ENCODE measurements around the gene SLC25A10. TPM values are rescaled to one million over a fixed set of nuclear protein-coding genes. Genes with fewer than 3 reads are reported as not detected.

The SLC25A10 gene
- total and polyA plus RNA-seq, 8 donors: 12.0 to 55.8 (median 24.1) TPM

DNA sequence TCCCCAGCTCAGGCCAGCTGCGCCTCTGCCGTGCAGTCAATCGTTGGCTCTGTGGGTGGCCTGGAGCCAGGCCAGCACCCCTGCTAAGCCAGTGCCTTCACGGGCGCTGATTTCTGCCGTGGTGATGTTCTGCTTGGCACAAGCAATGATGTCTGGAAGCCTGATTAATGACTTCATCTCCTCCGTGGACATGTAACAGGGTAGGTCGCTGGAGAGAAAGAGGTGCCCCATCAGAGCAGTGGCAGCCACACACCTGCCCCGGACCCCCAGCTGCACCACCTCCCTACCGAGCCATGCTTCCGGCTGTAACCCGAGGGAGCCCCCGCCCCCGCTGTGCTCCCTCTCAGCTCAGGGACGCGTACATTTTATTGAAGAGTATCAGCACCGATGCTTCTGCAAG is 30.4 kb upstream of the SLC25A10 start:
- peaks cover 0 to 6% (median 0%) of the 10 kb centered on the region in 3 donors for H3K36me3 ChIP-seq
- intact Hi-C loops (cut with DNase I): no loop called here
- no peak for FAIRE-seq
- ATAC-seq: peak in 1 of 4 donors; percentile 9
- H3K27ac ChIP-seq: peak overlapping the region in 2 of 4 donors; percentile 0 to 24
- no peak overlapping the region for H3K4me3 ChIP-seq
- H3K9me3 ChIP-seq: no peaks in the 10 kb centered on the region
- TF ChIP-seq, protein P1, sequence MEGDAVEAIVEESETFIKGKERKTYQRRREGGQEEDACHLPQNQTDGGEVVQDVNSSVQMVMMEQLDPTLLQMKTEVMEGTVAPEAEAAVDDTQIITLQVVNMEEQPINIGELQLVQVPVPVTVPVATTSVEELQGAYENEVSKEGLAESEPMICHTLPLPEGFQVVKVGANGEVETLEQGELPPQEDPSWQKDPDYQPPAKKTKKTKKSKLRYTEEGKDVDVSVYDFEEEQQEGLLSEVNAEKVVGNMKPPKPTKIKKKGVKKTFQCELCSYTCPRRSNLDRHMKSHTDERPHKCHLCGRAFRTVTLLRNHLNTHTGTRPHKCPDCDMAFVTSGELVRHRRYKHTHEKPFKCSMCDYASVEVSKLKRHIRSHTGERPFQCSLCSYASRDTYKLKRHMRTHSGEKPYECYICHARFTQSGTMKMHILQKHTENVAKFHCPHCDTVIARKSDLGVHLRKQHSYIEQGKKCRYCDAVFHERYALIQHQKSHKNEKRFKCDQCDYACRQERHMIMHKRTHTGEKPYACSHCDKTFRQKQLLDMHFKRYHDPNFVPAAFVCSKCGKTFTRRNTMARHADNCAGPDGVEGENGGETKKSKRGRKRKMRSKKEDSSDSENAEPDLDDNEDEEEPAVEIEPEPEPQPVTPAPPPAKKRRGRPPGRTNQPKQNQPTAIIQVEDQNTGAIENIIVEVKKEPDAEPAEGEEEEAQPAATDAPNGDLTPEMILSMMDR (IDR thresholded peaks at IDR 0.05): no peak
- DNase-seq: peak in 4 of 6 donors; percentile 48 to 76 (median 62)
- peaks cover 10 to 19% (median 13%) of the 10 kb centered on the region in 3 donors for H3K4me1 ChIP-seq
- WGBS, 2 donors: 56 to 59% methylated on average over 17 of the region's 17 CpGs
- no peaks in the 10 kb centered on the region for H3K27me3 ChIP-seq

DNA sequence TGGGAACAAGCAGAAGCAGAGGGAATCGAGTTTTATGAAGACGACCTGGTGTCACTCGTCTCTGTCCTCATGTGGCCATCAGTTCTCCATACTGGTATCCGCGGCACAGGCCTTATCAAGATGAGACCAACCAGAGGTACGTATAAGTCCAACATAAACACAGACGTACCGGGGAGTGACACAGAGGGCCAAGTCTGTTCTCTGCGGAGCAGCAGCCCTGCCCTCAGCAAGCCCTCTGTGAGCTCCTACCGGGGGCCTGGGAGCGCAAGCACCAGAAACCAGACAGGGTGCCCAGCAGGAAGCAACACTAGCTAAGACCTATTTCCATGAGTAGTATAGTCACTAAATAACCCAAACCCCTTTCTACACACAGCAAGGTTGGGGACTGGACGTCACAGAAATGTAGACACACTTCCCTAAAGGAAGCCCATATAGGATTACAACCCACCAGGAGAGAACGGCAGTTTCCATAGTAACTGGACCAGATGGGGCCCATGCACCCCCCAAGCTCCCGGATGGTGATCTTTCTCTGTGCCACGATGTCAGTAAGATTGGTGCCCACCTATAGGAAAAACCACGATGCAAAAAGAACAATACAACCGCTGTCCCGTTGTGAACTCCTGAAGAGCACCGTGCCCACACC is 29.4 kb upstream of the SLC25A10 start:
- TF ChIP-seq, protein P1 (IDR thresholded peaks at IDR 0.05): no peak
- WGBS, 2 donors: 28 to 33% methylated on average over 19 of the region's 19 CpGs
- peak overlapping the region in 2 of 4 donors; percentile 20 to 76 for H3K27ac ChIP-seq
- H3K9me3 ChIP-seq: no peaks in the 10 kb centered on the region
- intact Hi-C loops (cut with DNase I): no loop called here
- no peaks in the 10 kb centered on the region for H3K27me3 ChIP-seq
- ATAC-seq (no peak), DNase-seq (no peak), FAIRE-seq (no peak)
- peak overlapping the region; percentile 81 to 99 (median 97) for H3K4me3 ChIP-seq
- H3K4me1 ChIP-seq: peaks cover 10 to 19% (median 13%) of the 10 kb centered on the region in 3 donors
- peaks cover 0 to 14% (median 7%) of the 10 kb centered on the region in 3 donors for H3K36me3 ChIP-seq

DNA sequence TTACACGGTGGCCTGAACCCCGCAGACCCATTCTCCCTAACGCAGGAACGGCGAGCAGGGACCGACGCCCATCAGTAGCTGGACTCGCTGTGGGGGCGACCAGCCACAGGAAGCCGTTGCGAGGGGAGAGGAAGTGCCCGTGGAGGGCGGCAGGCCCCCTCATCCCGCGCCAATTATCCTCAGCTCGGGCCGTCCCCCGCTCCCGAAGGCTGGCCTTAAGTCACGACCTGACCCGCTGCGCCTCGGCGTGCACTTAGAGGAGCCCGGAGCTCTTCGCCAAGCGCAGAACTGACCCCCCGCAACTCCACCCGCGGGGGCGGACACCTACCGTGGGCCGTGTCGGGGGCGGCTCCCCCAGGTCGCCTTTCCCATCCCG is 28.9 kb upstream of the SLC25A10 start:
- 1% methylated on average over 37 of the region's 37 CpGs for WGBS, 2 donors
- intact Hi-C loops (cut with DNase I): no loop called here
- Histone ChIP-seq H3K36me3 (peaks cover 0 to 17% (median 11%) of the 10 kb centered on the region in 3 donors), H3K4me3 (peak overlapping the region; percentile 81 to 99 (median 97)), H3K27ac (peak overlapping the region; percentile 20 to 76 (median 65)), H3K4me1 (peaks cover 10 to 19% (median 13%) of the 10 kb centered on the region in 3 donors), H3K9me3 (no peaks in the 10 kb centered on the region), H3K27me3 (no peaks in the 10 kb centered on the region)
- ATAC-seq (peak in 3 of 4 donors; percentile 12 to 33 (median 29)), FAIRE-seq (no peak), DNase-seq (no peak)
- TF ChIP-seq, protein P1 (IDR thresholded peaks at IDR 0.05): no peak

DNA sequence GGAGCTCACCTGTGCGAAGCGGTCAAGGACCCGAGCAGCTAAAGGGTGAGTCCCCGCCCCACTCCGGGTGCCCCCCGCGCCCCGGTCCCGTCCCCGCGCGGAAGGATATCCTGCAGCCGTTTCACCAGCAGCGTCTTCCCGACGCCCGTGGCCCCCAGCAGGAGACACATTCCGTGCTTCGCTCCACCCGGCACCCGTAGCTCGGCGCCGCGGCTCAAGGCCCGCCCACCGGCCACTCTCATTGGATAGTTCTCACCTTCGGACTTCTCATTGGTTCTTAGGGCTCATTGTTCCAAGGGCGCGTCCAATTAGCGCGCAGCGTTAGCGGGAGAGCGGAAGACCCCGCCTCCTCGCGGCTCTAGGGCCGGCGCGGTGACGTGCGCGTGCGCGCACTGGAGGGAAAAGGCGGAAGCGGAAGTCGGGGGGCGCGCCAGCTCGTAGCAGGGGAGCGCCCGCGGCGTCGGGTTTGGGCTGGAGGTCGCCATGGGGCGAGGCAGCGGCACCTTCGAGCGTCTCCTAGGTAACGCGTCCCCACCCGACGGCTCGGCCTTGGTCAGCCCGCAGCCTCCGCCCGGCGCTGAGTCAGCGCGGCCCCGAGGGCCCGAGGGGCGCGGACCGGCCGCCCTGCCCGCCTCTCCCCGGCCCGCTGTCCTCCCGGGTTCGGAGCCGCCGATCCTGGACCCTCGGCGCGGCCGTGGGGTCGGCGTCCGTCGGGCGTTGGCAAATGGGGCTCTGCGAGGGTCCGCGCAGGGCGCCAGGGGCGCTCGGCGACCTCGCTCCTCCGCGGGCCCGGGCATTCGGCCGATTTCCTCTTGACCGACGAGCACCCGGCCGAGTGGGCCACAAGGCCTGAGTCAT is 28.3 kb upstream of the SLC25A10 start, which contains the start of the genes ARL16 and HGS:
TSS of gene ARL16 (minus strand) at position 214 of the 858 bp plus-strand sequence. CDS start at position 170, 44 bp downstream.
TSS of gene HGS (plus strand) at position 428 of the 858 bp plus-strand sequence. CDS start at position 484, 56 bp downstream.
- Histone ChIP-seq H3K4me1 (peaks cover 10 to 19% (median 13%) of the 10 kb centered on the region in 3 donors), H3K27me3 (no peaks in the 10 kb centered on the region), H3K4me3 (peak within 1 kb of the TSS; percentile 81 to 99 (median 97)), H3K36me3 (peaks cover 0 to 23% (median 15%) of the 10 kb centered on the region in 3 donors), H3K9me3 (no peaks in the 10 kb centered on the region), H3K27ac (peak within 1 kb of the TSS; percentile 56 to 76 (median 68))
- 1% methylated on average over 81 to 112 of the region's 112 CpGs for WGBS, 2 donors
- peak; percentile 97 to 98 (median 98) for ATAC-seq
- peak; percentile 95 to 99 (median 98) for DNase-seq
- TF ChIP-seq, protein P1 (IDR thresholded peaks at IDR 0.05): no peak
- intact Hi-C loops (cut with DNase I): no loop called here
- peak; percentile 64 for FAIRE-seq

Measured in pancreas (tissue), 10 donors.